Fibroblast of skin of abdomen (primary cell): ENCODE results near the gene SYT17.

Experiments
- DNase-seq: peaks from one replicate; pipeline ENCODE4 v3.0.0-alpha.2; 2013

Gene SYT17

DNA sequence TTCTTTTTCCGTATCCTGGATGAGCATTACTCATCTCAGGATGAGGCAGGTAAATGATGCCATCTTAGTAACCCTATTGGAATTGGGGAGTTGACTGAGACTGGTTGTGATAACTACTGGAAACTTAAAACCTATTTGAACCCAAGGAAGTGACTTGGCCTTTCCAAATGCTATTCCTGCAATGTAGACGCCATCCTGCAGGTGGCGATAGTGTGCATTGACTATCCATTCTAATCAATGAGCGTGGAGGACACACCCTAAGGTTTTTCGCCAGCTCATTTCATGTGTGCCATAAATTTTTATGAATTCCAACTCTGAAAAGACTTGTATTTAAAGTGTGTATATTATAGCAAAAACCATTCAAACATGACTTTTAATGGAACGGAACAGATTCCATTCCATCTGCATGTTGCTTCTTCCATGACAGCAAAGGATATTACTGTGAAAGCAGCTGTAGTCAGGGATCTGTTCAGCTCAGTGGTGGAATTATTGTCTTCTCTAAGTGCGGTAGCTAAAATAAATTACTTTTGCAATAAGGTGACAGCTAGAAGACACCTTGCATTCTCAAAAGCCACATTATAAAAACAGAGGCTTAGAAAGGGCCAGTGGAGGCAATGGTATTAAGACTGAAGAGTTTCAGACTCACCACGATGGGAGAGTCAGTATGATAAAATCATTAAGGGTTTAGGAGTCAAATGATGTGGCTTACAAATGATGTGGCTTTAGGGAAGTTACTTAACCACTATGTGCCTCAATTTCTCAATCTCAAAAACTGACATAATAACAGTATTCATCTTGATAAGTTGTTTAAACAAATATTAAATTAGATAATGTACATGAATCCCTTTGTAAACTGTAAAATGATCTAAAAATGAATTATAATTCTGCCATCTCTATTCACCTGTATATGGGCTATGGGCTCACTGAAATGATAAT lies 55.5 kb downstream of the SYT17 start:
- no peak for DNase-seq

- no peak for DNase-seq
These were observed 57.6 kb downstream of the SYT17 start for GRCh38 chr16:19225651-19226050.

- DNase-seq = no peak
These were observed 59.6 kb downstream of the SYT17 start for GRCh38 chr16:19227643-19228042.

GRCh38 chr16:19228052-19228451 lies 60.0 kb downstream of the SYT17 start:
- no peak for DNase-seq

DNA sequence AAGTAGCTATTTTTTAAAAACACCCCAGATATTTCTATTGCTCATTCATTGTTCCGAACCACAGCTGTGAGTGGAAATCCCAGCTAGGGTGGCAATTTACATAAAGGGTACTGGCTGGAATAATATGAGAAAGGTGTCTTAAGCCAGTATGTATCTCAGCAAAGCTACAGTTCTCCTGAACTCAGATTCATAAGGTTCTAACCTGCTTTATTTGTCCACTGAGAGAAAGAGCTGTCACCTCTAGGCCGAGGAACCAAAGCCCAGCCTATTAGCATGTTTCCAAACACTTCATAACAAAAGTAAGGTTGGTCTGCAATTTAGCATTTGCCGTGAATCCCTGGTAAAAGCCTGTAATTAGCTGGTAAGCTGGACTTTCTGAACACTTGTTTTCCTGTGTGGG lies 60.5 kb downstream of the SYT17 start:
- DNase-seq = no peak

DNA sequence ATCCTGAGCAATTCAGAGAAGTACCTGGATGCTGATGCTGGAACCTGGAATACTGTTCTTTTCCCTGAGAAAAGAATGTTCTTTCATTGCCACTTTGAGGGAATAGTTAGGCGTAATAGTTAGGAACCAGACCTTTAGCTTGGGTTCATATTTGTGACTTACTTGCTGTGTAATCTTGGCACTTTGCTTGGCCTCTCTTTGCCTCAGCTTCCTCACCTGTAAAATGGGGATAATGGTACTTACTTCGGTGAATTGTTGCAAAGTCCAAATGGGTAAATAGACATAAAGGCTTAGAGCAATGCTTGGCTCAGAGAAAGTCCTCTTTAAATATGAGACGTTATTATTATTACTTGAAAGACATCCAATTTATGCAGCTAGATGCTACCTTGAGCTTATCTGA lies 62.5 kb downstream of the SYT17 start:
- DNase-seq = no peak

DNA sequence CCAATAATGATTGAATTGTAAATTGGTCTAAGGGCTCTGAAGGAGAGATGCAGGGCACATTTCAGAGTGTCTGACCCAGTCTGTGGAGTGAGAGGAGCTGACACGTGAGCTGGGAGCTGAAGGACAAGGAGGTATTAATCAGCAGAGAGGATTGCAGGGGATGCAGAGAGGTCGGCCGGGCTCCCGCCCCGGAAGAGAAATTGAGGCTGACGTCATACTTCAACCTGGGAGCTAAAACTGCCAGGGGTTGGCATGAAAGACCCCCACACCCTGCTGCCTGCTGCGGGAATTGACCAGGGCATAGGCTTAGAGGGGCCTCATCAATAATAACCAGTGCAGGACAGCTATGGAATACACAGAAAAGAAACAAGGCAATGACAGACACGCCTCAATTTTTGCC lies 63.8 kb downstream of the SYT17 start:
- DNase-seq = no peak

DNA sequence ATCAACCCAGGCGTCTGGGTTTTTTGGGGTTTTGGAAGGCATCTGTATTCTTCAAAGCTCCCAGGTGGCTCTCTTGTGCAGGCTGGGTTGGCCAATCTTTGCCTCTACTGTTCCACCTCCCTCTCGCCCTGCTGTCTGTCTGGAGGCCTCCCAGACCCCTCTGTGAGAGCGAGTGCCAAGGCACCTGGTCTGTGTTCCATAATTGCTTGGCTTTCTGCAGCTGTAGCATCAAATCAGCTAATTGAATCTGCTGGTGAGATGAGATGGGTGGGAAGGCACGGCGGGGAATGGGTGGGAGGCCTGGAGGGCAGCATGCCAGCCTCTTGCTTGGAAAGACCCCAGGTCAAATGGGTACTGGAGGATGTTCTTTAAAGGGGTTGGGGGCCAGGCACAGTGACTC lies 64.9 kb downstream of the SYT17 start:
- no peak for DNase-seq

DNA sequence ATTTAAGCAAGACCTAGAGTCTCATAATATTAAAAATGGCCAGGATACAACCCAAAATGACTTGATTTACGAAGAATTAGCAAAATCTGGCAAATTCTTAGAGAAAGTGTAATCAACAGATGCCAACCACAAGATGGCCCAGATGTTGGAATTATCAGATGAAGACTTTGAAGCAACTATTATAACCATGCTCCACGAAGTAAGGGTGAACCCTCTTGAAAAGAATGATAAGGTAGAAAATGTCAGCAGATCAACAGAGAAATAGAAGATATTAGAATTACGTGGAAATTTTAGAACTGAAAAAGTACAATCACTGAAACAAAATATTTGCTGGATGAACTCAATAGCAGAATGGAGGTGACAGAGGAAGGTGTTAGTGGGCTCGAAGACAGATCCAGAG lies 67.4 kb downstream of the SYT17 start:
- no peak for DNase-seq

- no peak for DNase-seq
These were observed 67.8 kb downstream of the SYT17 start for GRCh38 chr16:19235886-19236285.

- no peak for DNase-seq
These were observed 68.6 kb downstream of the SYT17 start for GRCh38 chr16:19236561-19237209.

- no peak for DNase-seq
These were observed 70.4 kb downstream of the SYT17 start for GRCh38 chr16:19238406-19238805.

- DNase-seq = no peak
These were observed 71.6 kb downstream of the SYT17 start for GRCh38 chr16:19239511-19240155.

GRCh38 chr16:19240494-19240893 lies 72.5 kb downstream of the SYT17 start:
- no peak for DNase-seq

- no peak for DNase-seq
These were observed 73.5 kb downstream of the SYT17 start for GRCh38 chr16:19241512-19241911.

- DNase-seq = no peak
These were observed 74.1 kb downstream of the SYT17 start for GRCh38 chr16:19242186-19242585.

DNA sequence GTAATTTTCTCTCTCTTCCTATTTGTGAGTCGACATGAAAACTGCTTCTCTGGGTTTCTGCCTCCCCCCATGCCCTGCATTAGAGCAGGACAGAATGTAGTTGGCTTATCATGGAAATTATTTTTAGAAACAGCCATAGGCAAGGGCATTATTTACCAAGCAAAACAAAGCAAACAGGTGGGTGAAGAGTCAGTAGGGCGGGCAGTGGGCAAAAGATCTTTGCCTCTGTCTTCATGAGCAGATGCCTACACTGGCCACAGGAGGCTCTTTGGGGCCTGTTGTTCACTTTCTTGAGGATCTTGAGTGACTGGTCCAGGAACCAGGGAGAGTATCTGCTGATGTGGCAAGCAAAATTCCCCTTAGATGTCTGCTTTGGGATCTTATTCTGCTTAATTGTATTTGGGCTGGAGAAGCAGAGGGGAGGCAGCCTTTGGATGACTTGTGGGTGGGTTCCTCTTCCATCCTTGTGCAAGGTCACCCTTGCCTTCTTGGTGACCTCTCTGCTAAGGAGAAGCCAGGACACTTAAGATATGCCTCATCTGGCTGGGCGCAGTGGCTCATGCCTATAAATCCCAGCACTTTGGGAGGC lies 75.0 kb downstream of the SYT17 start:
- no peak for DNase-seq

GRCh38 chr16:19245326-19245925 lies 77.4 kb downstream of the SYT17 start:
- DNase-seq = no peak

DNA sequence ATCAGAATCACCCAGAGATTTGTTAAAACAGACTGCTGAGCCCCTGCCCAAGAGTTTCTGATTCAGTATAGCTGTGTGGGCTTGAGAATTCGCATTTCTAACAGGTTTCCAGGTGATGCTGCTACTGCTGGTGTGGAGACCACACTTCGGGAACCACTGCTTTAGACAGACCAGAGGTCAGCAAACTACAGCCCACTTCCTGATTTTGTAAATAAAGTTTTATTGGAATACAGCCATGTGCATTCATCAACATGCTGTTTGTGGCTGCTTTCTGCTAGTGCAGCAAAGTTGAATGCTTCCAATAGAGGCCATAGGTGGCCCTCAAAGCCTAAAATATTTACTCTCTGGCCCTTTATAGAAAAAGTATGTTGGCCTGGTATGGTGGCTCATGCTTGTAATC lies 84.9 kb downstream of the SYT17 start:
- DNase-seq = no peak

GRCh38 chr16:19254611-19255010 lies 86.6 kb downstream of the SYT17 start:
- DNase-seq = no peak

DNA sequence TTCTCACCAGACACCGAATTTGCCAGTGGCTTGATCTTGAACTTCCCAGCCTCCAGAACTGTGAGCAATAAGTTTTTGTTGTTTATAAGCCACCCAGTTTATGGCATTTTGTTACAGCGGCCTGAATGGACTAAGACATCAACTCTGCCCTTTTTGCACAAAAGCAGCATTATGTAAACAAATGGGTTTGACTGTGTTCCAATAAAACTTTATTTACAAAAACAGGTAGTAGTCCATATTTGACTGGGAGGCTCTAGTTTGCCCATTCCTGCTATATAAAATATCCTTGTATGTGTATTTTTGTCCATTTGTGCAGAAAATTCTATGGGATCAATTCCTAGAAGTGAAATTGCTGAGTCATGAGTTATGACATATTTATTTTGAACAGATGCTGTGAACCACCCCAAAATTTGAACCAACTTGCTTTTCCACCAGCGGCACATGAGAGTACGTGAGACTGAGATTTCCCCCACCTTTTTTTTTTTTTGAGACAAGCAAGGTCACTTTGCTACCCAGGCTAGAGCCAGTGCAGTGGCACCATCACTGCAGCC lies 96.2 kb downstream of the SYT17 start:
- no peak for DNase-seq

- DNase-seq = no peak
These were observed 97.4 kb downstream of the SYT17 start for GRCh38 chr16:19265380-19265930.
